A549 (cell line): ENCODE results near the gene CBX4.

ENCODE experiments used
- CEBPB ChIP-seq, 2 experiments: fragments of >200 bp in 1 of 2; sonication (Bioruptor Twin) in 1 of 2; formaldehyde crosslinking in 1 of 2; IDR thresholded peaks; 2 replicates each; pipeline ENCODE4 v1.6.1; 2012 to 2016
- POLR2A ChIP-seq: IDR thresholded peaks from 2 replicates; pipeline ENCODE4 v1.6.1; 2012; ENCODE audit warnings: mild to moderate bottlenecking, low read length
- RFX5 ChIP-seq: fragments of 450-650 bp; IDR thresholded peaks from 2 replicates; pipeline ENCODE4 v1.7.1; 2014; ENCODE audit warnings: antibody characterized with exemption, mild to moderate bottlenecking, moderate library complexity
- TF ChIP-seq, protein P1 (sequence below): fragments of >200 bp; sonication (Bioruptor Twin); formaldehyde crosslinking; IDR thresholded peaks from 3 replicates; pipeline ENCODE4 v1.5.1; 2016

DNA sequence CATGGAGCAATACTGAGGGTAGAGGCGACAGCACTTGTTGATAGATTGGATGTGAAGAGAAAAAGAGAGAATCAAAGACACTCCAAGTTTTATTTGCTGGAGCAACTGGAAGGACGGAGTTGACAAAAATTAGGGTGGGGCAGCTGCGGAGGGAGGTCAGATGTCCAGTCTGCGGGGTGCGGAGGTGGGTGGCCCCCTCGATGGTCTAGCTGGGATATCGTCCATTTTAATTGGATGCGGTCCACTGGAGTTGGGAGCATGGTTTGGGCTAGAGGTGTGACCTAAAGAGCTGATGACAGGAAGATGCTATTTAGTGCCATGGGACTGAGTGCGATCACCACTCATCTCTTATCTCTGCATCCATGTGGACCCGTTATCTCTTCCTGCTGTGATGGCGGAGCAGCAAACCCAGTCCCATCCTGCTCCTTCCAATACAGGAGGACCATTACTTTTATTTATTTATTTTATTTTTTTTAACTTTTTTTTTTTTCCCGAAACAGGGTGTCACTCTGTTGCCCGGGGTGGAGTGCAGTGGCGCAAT lies 48.3 kb upstream of the CBX4 start:
- TF ChIP-seq RFX5 (no peak), POLR2A (no peak), CEBPB (IDR thresholded peaks at IDR 0.05) (no peak)
- TF ChIP-seq, protein P1, sequence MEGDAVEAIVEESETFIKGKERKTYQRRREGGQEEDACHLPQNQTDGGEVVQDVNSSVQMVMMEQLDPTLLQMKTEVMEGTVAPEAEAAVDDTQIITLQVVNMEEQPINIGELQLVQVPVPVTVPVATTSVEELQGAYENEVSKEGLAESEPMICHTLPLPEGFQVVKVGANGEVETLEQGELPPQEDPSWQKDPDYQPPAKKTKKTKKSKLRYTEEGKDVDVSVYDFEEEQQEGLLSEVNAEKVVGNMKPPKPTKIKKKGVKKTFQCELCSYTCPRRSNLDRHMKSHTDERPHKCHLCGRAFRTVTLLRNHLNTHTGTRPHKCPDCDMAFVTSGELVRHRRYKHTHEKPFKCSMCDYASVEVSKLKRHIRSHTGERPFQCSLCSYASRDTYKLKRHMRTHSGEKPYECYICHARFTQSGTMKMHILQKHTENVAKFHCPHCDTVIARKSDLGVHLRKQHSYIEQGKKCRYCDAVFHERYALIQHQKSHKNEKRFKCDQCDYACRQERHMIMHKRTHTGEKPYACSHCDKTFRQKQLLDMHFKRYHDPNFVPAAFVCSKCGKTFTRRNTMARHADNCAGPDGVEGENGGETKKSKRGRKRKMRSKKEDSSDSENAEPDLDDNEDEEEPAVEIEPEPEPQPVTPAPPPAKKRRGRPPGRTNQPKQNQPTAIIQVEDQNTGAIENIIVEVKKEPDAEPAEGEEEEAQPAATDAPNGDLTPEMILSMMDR: no peak
